GM21825 (cell line): Measurements from ENCODE around the gene SCGB1D4.

Experiments
- ATAC-seq: cut with Tn5 transposase; IDR thresholded peaks from one replicate; pipeline ENCODE4 v1.9.1; 2021; ENCODE audit warnings: mild to moderate bottlenecking, moderate library complexity; ENCODE audit not compliant: unreplicated experiment

The SCGB1D4 gene

GRCh38 chr11:62280452-62280851 is 18.4 kb downstream of the SCGB1D4 start:
- no peak for ATAC-seq

- no peak for ATAC-seq
Observed at GRCh38 chr11:62273789-62274275, 25.0 kb downstream of the SCGB1D4 start.

- no peak for ATAC-seq
Observed at GRCh38 chr11:62273284-62273683, 25.6 kb downstream of the SCGB1D4 start.

GRCh38 chr11:62269654-62270278 is 29.1 kb downstream of the SCGB1D4 start, which contains the start of gene SCGB2A2:
Gene SCGB2A2, plus strand, starts transcription at chr11:62270158. Its CDS starts 59 bp downstream, at chr11:62270217.
- no peak for ATAC-seq

GRCh38 chr11:62267576-62267975 is 31.3 kb downstream of the SCGB1D4 start:
- no peak for ATAC-seq

- ATAC-seq: no peak
Observed at GRCh38 chr11:62267050-62267449, 31.8 kb downstream of the SCGB1D4 start.

GRCh38 chr11:62266558-62266957 is 32.3 kb downstream of the SCGB1D4 start:
- ATAC-seq: no peak

- ATAC-seq: no peak
Observed at GRCh38 chr11:62264004-62264403, 34.9 kb downstream of the SCGB1D4 start.

- no peak for ATAC-seq
Observed at GRCh38 chr11:62260261-62260953, 38.5 kb downstream of the SCGB1D4 start.

GRCh38 chr11:62256281-62256680 is 42.6 kb downstream of the SCGB1D4 start:
- no peak for ATAC-seq

GRCh38 chr11:62253999-62254542 is 44.8 kb downstream of the SCGB1D4 start:
- ATAC-seq: no peak

- no peak for ATAC-seq
Observed at GRCh38 chr11:62251698-62252097, 47.2 kb downstream of the SCGB1D4 start.
